Neural progenitor cell (in vitro differentiated cells): ENCODE data around the gene KNOP1. TPM values are rescaled to one million over a fixed set of nuclear protein-coding genes. Genes with fewer than 3 reads are reported as not detected.

Experiments used
- DNase-seq: peaks from one replicate; pipeline ENCODE4 v3.0.0-alpha.2; 2016; ENCODE audit warnings: low spot score
- H2AFZ ChIP-seq: fragments of 200-600 bp; sonication (generic); replicated peaks from 2 replicates; pipeline ENCODE4 v1.6.1; 2016; ENCODE audit warnings: antibody characterized with exemption
- H3F3A ChIP-seq: fragments of 200-600 bp; sonication (generic); 2 replicates; pipeline ENCODE4 v1.6.1; 2016; ENCODE audit warnings: antibody characterized with exemption, low read depth
- H3K27ac ChIP-seq: fragments of 200-600 bp; sonication (generic); 2 replicates; pipeline ENCODE4 v1.5.1; 2016; ENCODE audit warnings: mild to moderate bottlenecking
- H3K27me3 ChIP-seq: fragments of 200-600 bp; sonication (generic); 2 replicates; pipeline ENCODE4 v1.6.1; 2016; ENCODE audit warnings: mild to moderate bottlenecking, moderate library complexity
- H3K36me3 ChIP-seq: fragments of 200-600 bp; sonication (generic); 2 replicates; pipeline ENCODE4 v1.5.1; 2016
- H3K4me1 ChIP-seq: fragments of 200-600 bp; sonication (generic); 2 replicates; pipeline ENCODE4 v1.6.1; 2016; ENCODE audit warnings: mixed run types
- H3K4me2 ChIP-seq: fragments of 200-600 bp; sonication (generic); 2 replicates; pipeline ENCODE4 v1.6.1; 2016
- H3K4me3 ChIP-seq: fragments of 200-600 bp; sonication (generic); 2 replicates; pipeline ENCODE4 v1.5.1; 2016
- H3K79me2 ChIP-seq: fragments of 200-600 bp; sonication (generic); 2 replicates; pipeline ENCODE4 v1.6.1; 2016; ENCODE audit warnings: low read depth
- H3K9ac ChIP-seq: fragments of 200-600 bp; sonication (generic); 2 replicates; pipeline ENCODE4 v1.6.1; 2016
- H3K9me3 ChIP-seq: fragments of 200-600 bp; sonication (generic); 2 replicates; pipeline ENCODE4 v1.5.1; 2016; ENCODE audit warnings: low read depth
- H4K20me1 ChIP-seq: fragments of 200-600 bp; sonication (generic); 2 replicates; pipeline ENCODE4 v1.6.1; 2016; ENCODE audit warnings: low read depth
- H3K27ac Mint-ChIP-seq: 3 replicates; pipeline ENCODE4 v1.8.0; 2021; ENCODE audit warnings: mixed read lengths
- H3K27me3 Mint-ChIP-seq: 2 replicates; pipeline ENCODE4 v1.8.0; 2022; ENCODE audit warnings: low read depth, mild to moderate bottlenecking, inconsistent platforms, moderate library complexity, mixed read lengths; ENCODE audit not compliant: insufficient read depth
- H3K36me3 Mint-ChIP-seq: 3 replicates; pipeline ENCODE4 v1.8.0; 2021; ENCODE audit warnings: mixed read lengths
- H3K4me1 Mint-ChIP-seq: 3 replicates; pipeline ENCODE4 v1.8.0; 2021; ENCODE audit warnings: mixed read lengths
- H3K4me3 Mint-ChIP-seq: 3 replicates; pipeline ENCODE4 v1.8.0; 2021; ENCODE audit warnings: mild to moderate bottlenecking, moderate library complexity, mixed read lengths
- H3K9me3 Mint-ChIP-seq: 3 replicates; pipeline ENCODE4 v1.8.0; 2020; ENCODE audit warnings: mixed read lengths
- EZH2 ChIP-seq: fragments of 200-600 bp; sonication (generic); IDR thresholded peaks from 2 replicates; pipeline ENCODE4 v1.6.1; 2017; ENCODE audit warnings: antibody characterized with exemption, mild to moderate bottlenecking, moderate library complexity
- EZH2phosphoT487 ChIP-seq: fragments of 200-600 bp; sonication (generic); IDR thresholded peaks from 2 replicates; pipeline ENCODE4 v1.6.1; 2017; ENCODE audit warnings: antibody characterized with exemption
- total RNA-seq: library from RNA; depleted of rRNA; stranded (reverse); fragments of >200 nt; gene quantifications from 2 replicates; pipeline ENCODE4 v1.2.3, GENCODE V29; 2015; ENCODE audit warnings: low replicate concordance
- TF ChIP-seq, protein P1 (sequence below): fragments of 200-600 bp; sonication (generic); IDR thresholded peaks from 2 replicates; pipeline ENCODE4 v1.5.1; 2017; ENCODE audit warnings: antibody characterized with exemption, mild to moderate bottlenecking

KNOP1 gene
- total RNA-seq, 1 donor from 2014 or later = 130 TPM

DNA sequence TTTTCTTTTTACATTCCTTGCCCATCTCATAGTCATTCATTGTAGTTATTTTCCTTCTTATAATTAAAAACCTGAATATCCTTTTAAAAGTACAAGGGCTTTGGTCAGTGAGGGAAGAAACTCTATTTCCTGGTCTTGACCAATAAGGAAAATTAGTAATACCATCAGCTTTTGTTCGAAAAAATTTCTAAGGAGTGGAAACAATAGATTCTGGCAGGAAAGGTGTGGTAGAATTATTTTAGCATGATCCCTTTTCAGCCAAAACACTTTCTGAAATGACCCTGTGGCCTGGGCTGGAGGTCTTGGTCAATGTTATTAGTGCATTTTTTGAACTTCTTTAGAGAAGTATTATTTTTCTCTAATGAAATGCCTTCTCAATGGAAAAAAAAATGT is 36.6 kb upstream of the KNOP1 start:
- no peak overlapping the region for H3K4me2 ChIP-seq

DNA sequence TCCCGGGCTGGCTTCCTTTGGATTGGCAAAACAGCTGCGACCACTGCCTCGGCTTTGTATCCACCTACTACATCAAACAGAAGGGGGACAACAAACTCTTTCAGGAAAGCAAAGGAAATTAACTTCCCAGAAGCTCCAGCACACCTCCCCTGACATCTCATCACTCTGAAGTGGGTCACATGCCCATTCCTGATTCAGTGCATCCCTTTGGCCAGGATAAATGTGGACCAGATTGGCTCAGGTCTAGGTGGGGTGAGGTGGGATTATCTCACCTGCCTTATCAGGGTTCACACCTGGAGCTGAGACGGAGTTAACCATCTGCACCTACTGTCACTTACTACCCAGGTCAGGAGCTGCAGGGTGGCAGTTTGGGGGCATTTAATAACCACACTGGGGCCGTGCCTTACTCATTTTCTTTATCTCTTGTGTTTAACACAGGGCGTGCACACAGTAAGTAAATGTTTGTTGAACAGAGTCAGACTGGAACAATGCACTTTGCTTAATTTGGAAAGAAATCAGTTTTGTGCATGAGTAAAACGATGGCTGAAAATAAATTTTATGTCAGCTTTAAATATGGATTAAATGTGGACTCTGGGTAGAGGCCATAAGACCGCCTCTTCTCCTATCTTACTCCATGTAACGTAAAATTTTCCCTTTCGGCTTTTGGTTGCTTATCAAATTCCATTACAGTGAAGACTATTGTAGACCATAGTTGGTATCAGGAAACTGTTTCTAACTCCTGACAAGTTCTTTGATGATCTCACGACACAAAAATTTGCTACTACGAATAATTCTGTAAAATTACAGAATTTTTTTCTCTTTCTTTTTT is 36.0 kb upstream of the KNOP1 start:
- H2AFZ ChIP-seq = no peak overlapping the region
- TF ChIP-seq, protein P1, sequence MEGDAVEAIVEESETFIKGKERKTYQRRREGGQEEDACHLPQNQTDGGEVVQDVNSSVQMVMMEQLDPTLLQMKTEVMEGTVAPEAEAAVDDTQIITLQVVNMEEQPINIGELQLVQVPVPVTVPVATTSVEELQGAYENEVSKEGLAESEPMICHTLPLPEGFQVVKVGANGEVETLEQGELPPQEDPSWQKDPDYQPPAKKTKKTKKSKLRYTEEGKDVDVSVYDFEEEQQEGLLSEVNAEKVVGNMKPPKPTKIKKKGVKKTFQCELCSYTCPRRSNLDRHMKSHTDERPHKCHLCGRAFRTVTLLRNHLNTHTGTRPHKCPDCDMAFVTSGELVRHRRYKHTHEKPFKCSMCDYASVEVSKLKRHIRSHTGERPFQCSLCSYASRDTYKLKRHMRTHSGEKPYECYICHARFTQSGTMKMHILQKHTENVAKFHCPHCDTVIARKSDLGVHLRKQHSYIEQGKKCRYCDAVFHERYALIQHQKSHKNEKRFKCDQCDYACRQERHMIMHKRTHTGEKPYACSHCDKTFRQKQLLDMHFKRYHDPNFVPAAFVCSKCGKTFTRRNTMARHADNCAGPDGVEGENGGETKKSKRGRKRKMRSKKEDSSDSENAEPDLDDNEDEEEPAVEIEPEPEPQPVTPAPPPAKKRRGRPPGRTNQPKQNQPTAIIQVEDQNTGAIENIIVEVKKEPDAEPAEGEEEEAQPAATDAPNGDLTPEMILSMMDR = no peak
- TF ChIP-seq EZH2 (no peak), EZH2phosphoT487 (no peak)
- no peaks in the 10 kb centered on the region for H3K9me3 ChIP-seq
- no peak overlapping the region for H3K4me3 Mint-ChIP-seq
- H3K27ac Mint-ChIP-seq = no peak overlapping the region
- H3K27me3 Mint-ChIP-seq = no peaks in the 10 kb centered on the region
- H3K4me1 ChIP-seq = no peaks in the 10 kb centered on the region
- no peaks in the 10 kb centered on the region for H3K79me2 ChIP-seq
- H3K4me2 ChIP-seq = no peak overlapping the region
- DNase-seq = no peak
- peaks cover 6% of the 10 kb centered on the region for H3K36me3 Mint-ChIP-seq
- H3F3A ChIP-seq = no peaks in the 10 kb centered on the region
- H4K20me1 ChIP-seq = no peaks in the 10 kb centered on the region
- no peaks in the 10 kb centered on the region for H3K36me3 ChIP-seq
- no peak overlapping the region for H3K4me3 ChIP-seq
- H3K9ac ChIP-seq = no peak overlapping the region
- no peak overlapping the region for H3K27ac ChIP-seq
- peaks cover 58% of the 10 kb centered on the region for H3K4me1 Mint-ChIP-seq
- no peaks in the 10 kb centered on the region for H3K9me3 Mint-ChIP-seq
- no peaks in the 10 kb centered on the region for H3K27me3 ChIP-seq

More for the DNA sequence above, 36.6 kb upstream of the KNOP1 start:
- Histone ChIP-seq H4K20me1 (no peaks in the 10 kb centered on the region), H3K27ac (no peak overlapping the region), H3K4me3 (no peak overlapping the region), H3K36me3 (no peaks in the 10 kb centered on the region), H3K9me3 (no peaks in the 10 kb centered on the region), H3K79me2 (no peaks in the 10 kb centered on the region), H2AFZ (no peak overlapping the region), H3K4me1 (no peaks in the 10 kb centered on the region), H3F3A (no peaks in the 10 kb centered on the region), H3K27me3 (no peaks in the 10 kb centered on the region), H3K9ac (no peak overlapping the region)
- DNase-seq = no peak
- no peak overlapping the region for H3K27ac Mint-ChIP-seq
- H3K36me3 Mint-ChIP-seq = peaks cover 9% of the 10 kb centered on the region
- H3K4me3 Mint-ChIP-seq = no peak overlapping the region
- TF ChIP-seq, protein P1 = no peak
- TF ChIP-seq EZH2phosphoT487 (no peak), EZH2 (no peak)
- H3K4me1 Mint-ChIP-seq = peaks cover 52% of the 10 kb centered on the region
- H3K27me3 Mint-ChIP-seq = no peaks in the 10 kb centered on the region
- H3K9me3 Mint-ChIP-seq = no peaks in the 10 kb centered on the region

DNA sequence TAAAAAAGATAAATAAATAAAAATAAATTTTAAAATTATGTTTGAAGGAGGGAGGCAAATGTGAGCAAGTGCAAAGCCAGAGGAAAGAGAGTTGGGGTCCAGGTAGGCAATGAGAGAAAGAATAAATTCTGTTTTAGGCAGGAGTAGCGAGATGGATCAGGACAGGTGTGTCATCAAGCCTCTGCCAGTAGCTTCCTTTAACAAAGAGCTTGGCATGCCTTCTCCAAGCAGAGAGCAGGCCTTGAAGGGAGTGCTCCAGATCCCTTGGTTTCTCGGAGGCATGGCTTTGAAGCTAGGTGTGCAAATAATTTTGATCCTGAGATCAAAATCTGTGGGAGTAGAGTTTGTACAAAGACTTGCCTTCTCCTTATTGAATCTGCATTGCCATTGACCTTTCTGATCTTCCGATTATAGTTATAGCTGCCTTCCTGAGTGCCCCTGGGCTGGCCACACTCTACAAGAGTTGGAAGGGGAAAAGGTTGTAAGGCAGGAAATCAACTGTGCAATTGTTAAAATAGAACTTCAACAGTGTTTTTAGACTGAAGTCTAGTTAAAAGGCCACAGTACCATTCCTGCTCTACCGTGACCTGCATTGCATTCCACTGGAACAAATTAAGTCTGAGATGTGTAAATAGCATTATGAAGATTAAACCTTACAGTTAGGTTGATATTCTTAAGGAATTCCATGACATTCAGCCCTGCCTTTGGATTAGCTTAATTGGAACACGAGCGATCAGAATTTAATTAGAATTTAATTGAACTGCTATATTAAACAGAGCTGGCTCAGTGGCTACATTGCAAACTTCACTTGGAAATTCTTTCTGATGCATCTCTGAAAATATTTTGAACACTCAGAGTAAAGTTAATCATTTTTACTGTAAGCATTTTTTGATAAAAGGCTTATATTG is 33.7 kb upstream of the KNOP1 start:
- peaks cover 4% of the 10 kb centered on the region for H3K36me3 Mint-ChIP-seq
- no peaks in the 10 kb centered on the region for H3K27me3 ChIP-seq
- H3K9me3 Mint-ChIP-seq = no peaks in the 10 kb centered on the region
- peaks cover 4% of the 10 kb centered on the region for H3K27me3 Mint-ChIP-seq
- peaks cover 68% of the 10 kb centered on the region for H3K4me1 Mint-ChIP-seq
- peak overlapping the region; percentile 94 for H3K27ac Mint-ChIP-seq
- DNase-seq = no peak
- H3K4me1 ChIP-seq = peaks cover 14% of the 10 kb centered on the region
- no peak overlapping the region for H2AFZ ChIP-seq
- no peaks in the 10 kb centered on the region for H3K79me2 ChIP-seq
- H3K27ac ChIP-seq = no peak overlapping the region
- no peak overlapping the region for H3K4me3 Mint-ChIP-seq
- no peaks in the 10 kb centered on the region for H3K9me3 ChIP-seq
- H3K36me3 ChIP-seq = no peaks in the 10 kb centered on the region
- H3K4me2 ChIP-seq = no peak overlapping the region
- TF ChIP-seq EZH2 (no peak), EZH2phosphoT487 (no peak)
- TF ChIP-seq, protein P1 = no peak
- peaks cover 4% of the 10 kb centered on the region for H3F3A ChIP-seq
- no peak overlapping the region for H3K4me3 ChIP-seq
- peaks cover 8% of the 10 kb centered on the region for H4K20me1 ChIP-seq
- no peak overlapping the region for H3K9ac ChIP-seq
